Mucosa of descending colon (tissue), 3 donors: ENCODE data around the gene C2orf72. TPM values are rescaled to one million over a fixed set of nuclear protein-coding genes. Genes with fewer than 3 reads are reported as not detected.

Experiments
- ATAC-seq: fragments of 200-7000 bp; cut with Tn5 transposase; one replicate; pipeline ENCODE4 v1.9.1; 2020; ENCODE audit warnings: mild to moderate bottlenecking, moderate library complexity
- DNase-seq, 3 donors: peaks; one replicate each; pipeline ENCODE4 v3.0.0-alpha.2; 2020
- H3K36me3 ChIP-seq: fragments of 200-600 bp; one replicate; pipeline ENCODE4 v1.8.0; 2021; ENCODE audit warnings: low read depth, mild to moderate bottlenecking
- H3K4me1 ChIP-seq: fragments of 200-600 bp; one replicate; pipeline ENCODE4 v1.8.0; 2021; ENCODE audit warnings: low read depth, mild to moderate bottlenecking
- H3K4me3 ChIP-seq: fragments of 200-600 bp; one replicate; pipeline ENCODE4 v1.8.0; 2021; ENCODE audit warnings: mild to moderate bottlenecking
- H3K9me3 ChIP-seq: fragments of 200-600 bp; one replicate; pipeline ENCODE4 v1.8.0; 2021; ENCODE audit warnings: mild to moderate bottlenecking
- intact Hi-C, 2 donors: fragments of 100-400 bp; cut with DNase I in 1 of 2; cut with micrococcal nuclease in 1 of 2; formaldehyde crosslinking; loops; one replicate each; pipeline versions ENCODE4 v1.11.0 to v1.11.1; 2022; cut with DNase I, micrococcal nuclease
- total RNA-seq, 3 donors: library from RNA; stranded (reverse); fragmentation: NEBNext Ultra II Directional in 2 of 3; extraction: Animal tissue kit (Norgen Biotek cat#: 25700) in 2 of 3; gene quantifications; one replicate each; pipeline versions ENCODE4 v1.2.1 to v1.2.4, GENCODE V29; 2021 to 2023
- TF ChIP-seq, protein P1 (sequence below): fragments of 200-600 bp; IDR thresholded peaks from one replicate; pipeline ENCODE4 v1.8.0; 2022; ENCODE audit warnings: antibody characterized with exemption, mild to moderate bottlenecking
- donor health status: DM: no; HTN: no; CAD: no; lungs with moderate emphysema.
- donor health status: DM: no; HTN: no; CAD: no.
- donor health status: DM: no; HTN: yes; CAD: no.

C2orf72 gene
- total RNA-seq, 3 donors from 2014 or later = 13.7 to 67.6 (median 32.6) TPM

DNA sequence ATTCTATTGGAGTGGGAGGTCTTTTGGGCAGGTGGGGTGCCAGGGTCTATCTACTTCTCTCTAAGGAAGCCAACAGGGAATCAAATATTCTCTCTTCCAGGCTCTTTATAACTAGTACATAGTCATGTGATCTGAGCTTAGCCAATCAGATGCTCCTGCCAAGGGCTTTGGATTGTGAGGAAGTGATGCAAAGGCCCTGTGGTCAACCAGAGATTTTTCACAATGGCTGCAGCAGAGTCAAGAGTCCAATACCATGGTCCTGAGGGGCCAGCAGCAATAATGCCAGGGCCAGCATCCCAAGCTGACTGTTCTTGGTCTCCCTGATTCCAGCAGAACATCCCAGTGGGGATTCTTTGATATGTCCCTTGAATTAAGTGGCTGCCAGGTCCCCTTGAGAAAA lies 8.4 kb upstream of the C2orf72 start:
- Histone ChIP-seq H3K4me1 (peaks cover 13% of the 10 kb centered on the region), H3K4me3 (no peak overlapping the region), H3K36me3 (no peaks in the 10 kb centered on the region), H3K9me3 (no peaks in the 10 kb centered on the region)
- ATAC-seq (no peak), DNase-seq (no peak)
- TF ChIP-seq, protein P1, sequence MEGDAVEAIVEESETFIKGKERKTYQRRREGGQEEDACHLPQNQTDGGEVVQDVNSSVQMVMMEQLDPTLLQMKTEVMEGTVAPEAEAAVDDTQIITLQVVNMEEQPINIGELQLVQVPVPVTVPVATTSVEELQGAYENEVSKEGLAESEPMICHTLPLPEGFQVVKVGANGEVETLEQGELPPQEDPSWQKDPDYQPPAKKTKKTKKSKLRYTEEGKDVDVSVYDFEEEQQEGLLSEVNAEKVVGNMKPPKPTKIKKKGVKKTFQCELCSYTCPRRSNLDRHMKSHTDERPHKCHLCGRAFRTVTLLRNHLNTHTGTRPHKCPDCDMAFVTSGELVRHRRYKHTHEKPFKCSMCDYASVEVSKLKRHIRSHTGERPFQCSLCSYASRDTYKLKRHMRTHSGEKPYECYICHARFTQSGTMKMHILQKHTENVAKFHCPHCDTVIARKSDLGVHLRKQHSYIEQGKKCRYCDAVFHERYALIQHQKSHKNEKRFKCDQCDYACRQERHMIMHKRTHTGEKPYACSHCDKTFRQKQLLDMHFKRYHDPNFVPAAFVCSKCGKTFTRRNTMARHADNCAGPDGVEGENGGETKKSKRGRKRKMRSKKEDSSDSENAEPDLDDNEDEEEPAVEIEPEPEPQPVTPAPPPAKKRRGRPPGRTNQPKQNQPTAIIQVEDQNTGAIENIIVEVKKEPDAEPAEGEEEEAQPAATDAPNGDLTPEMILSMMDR = no peak
- intact Hi-C loops = no loop called here

GRCh38 chr2:231029563-231029962 lies 7.8 kb upstream of the C2orf72 start:
- ATAC-seq (no peak), DNase-seq (no peak)
- no peak overlapping the region for H3K4me3 ChIP-seq
- H3K4me1 ChIP-seq = peaks cover 19% of the 10 kb centered on the region
- H3K9me3 ChIP-seq = no peaks in the 10 kb centered on the region
- TF ChIP-seq, protein P1 = no peak
- no peaks in the 10 kb centered on the region for H3K36me3 ChIP-seq
- intact Hi-C loops = no loop called here

- H3K36me3 ChIP-seq = no peaks in the 10 kb centered on the region
- intact Hi-C loops = no loop called here
- DNase-seq (no peak), ATAC-seq (no peak)
- TF ChIP-seq, protein P1 = no peak
- no peak overlapping the region for H3K4me3 ChIP-seq
- peaks cover 22% of the 10 kb centered on the region for H3K4me1 ChIP-seq
- H3K9me3 ChIP-seq = no peaks in the 10 kb centered on the region
Observed at GRCh38 chr2:231030725-231031124, 6.6 kb upstream of the C2orf72 start.

DNA sequence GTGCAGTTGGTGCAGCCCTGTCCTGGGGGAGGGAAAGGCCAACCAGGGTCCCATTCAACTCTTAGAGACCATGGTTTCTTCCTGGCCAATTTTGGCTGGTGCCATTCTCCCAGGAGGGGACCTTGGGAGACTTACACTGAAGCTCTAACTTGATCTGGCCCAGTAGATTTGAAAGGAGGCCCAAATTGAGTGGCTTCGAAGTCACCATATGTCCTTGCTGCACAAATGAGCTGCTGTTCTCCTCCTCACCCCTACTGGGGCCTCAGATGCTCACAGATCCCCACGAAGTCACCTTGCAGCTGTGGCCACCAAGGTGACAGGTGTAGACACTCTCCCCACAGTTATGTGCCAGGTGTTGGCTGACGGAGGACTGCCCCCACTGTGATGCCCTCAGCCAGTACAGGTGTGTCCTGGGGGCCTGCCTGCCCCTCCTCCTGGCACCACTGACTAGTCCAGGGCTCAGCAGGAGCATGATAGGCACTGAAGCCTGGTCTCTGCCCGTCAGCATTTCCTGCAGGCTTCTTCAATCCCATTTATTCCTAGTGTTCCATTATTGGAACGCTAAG lies 4.7 kb upstream of the C2orf72 start:
- H3K4me1 ChIP-seq = peaks cover 22% of the 10 kb centered on the region
- DNase-seq = no peak
- no peaks in the 10 kb centered on the region for H3K36me3 ChIP-seq
- H3K4me3 ChIP-seq = no peak overlapping the region
- ATAC-seq = no peak
- no peaks in the 10 kb centered on the region for H3K9me3 ChIP-seq
- intact Hi-C loops = no loop called here
- TF ChIP-seq, protein P1 = no peak

- no peak for DNase-seq
- no peaks in the 10 kb centered on the region for H3K36me3 ChIP-seq
- peaks cover 22% of the 10 kb centered on the region for H3K4me1 ChIP-seq
- no peak for ATAC-seq
- TF ChIP-seq, protein P1 = no peak
- intact Hi-C loops = no loop called here
- no peak overlapping the region for H3K4me3 ChIP-seq
- no peaks in the 10 kb centered on the region for H3K9me3 ChIP-seq
Observed at GRCh38 chr2:231033147-231034132, 3.9 kb upstream of the C2orf72 start.
